Esophagus (tissue), 2 donors: ENCODE data around the gene TTC23L. TPM values are rescaled to one million over a fixed set of nuclear protein-coding genes. Genes with fewer than 3 reads are reported as not detected.

Experiments
- H3K27ac ChIP-seq, 2 donors: one replicate each; pipeline ENCODE4 v1.5.1; 2013; ENCODE audit warnings: low read depth in 2 of 2, mild to moderate bottlenecking in 2 of 2, inconsistent platforms in 1 of 2, low read length in 1 of 2, moderate library complexity in 1 of 2
- H3K27me3 ChIP-seq, 2 donors: one replicate each; pipeline ENCODE4 v1.6.1; 2013; ENCODE audit warnings: low read length in 2 of 2, control low read depth in 1 of 2, mild to moderate bottlenecking in 1 of 2; ENCODE audit not compliant: insufficient read depth in 2 of 2, control insufficient read depth in 1 of 2
- H3K36me3 ChIP-seq, 2 donors: one replicate each; pipeline ENCODE4 v1.6.1; 2013; ENCODE audit warnings: low read length in 1 of 2; ENCODE audit not compliant: control insufficient read depth in 2 of 2, insufficient read depth in 2 of 2
- H3K4me1 ChIP-seq, 2 donors: one replicate each; pipeline ENCODE4 v1.6.1; 2013; ENCODE audit warnings: low read length in 1 of 2; ENCODE audit not compliant: control insufficient read depth in 2 of 2, insufficient read depth in 2 of 2
- H3K4me3 ChIP-seq, 2 donors: one replicate each; pipeline ENCODE4 v1.5.1; 2013; ENCODE audit warnings: low read length in 2 of 2, mild to moderate bottlenecking in 2 of 2, low read depth in 1 of 2, moderate library complexity in 1 of 2
- H3K9me3 ChIP-seq, 2 donors: one replicate each; pipeline ENCODE4 v1.6.1; 2013; ENCODE audit warnings: mild to moderate bottlenecking in 2 of 2, low read depth in 1 of 2, low read length in 1 of 2, moderate library complexity in 1 of 2; ENCODE audit not compliant: control insufficient read depth in 2 of 2, insufficient read depth in 1 of 2
- WGBS, 2 donors: extraction: QIAGEN DNeasy Blood & Tissue Kit; methylation state at CpG; one replicate each; pipeline ENCODE4 v1.1.7; 2013; 5-methylcytosine and 5-hydroxymethylcytosine counted together
- polyA plus RNA-seq, 2 donors: library from polyadenylated mRNA; stranded (reverse); fragments of 200-250 nt; gene quantifications; one replicate each; pipeline ENCODE4 v1.2.3, GENCODE V29; 2013
- donor health status: healthy with polysubstance abuse.
- donor health status: Bipolar disorder and iron deficiency.

Gene TTC23L
- polyA plus RNA-seq, 2 donors, result 0.04 TPM; not detected in 1

- Histone ChIP-seq H3K4me1 (peaks cover 0 to 6% of the 10 kb centered on the region in 2 donors), H3K27me3 (no peaks in the 10 kb centered on the region), H3K27ac (no peak overlapping the region), H3K36me3 (peaks cover 3 to 10% of the 10 kb centered on the region in 2 donors), H3K4me3 (no peak overlapping the region), H3K9me3 (no peaks in the 10 kb centered on the region)
- 89 to 92% methylated on average over 2 of the region's 2 CpGs for WGBS, 2 donors
Measured at GRCh38 chr5:34932947-34933346, 94.0 kb downstream of the TTC23L start.

GRCh38 chr5:34941936-34942335 lies 103.0 kb downstream of the TTC23L start:
- H3K36me3 ChIP-seq, result peaks cover 10 to 15% of the 10 kb centered on the region in 2 donors
- no peaks in the 10 kb centered on the region for H3K4me1 ChIP-seq
- H3K4me3 ChIP-seq, result no peak overlapping the region
- no peaks in the 10 kb centered on the region for H3K27me3 ChIP-seq
- no peak overlapping the region for H3K27ac ChIP-seq
- H3K9me3 ChIP-seq, result no peaks in the 10 kb centered on the region
- WGBS, 2 donors, result 84 to 88% methylated on average over 3 of the region's 3 CpGs

- H3K27me3 ChIP-seq, result no peaks in the 10 kb centered on the region
- WGBS, 2 donors, result 94 to 100% methylated on average over 2 of the region's 2 CpGs
- H3K36me3 ChIP-seq, result peaks cover 5 to 8% of the 10 kb centered on the region in 2 donors
- no peaks in the 10 kb centered on the region for H3K9me3 ChIP-seq
- no peak overlapping the region for H3K4me3 ChIP-seq
- H3K4me1 ChIP-seq, result no peaks in the 10 kb centered on the region
- no peak overlapping the region for H3K27ac ChIP-seq
Measured at GRCh38 chr5:34944044-34944443, 105.1 kb downstream of the TTC23L start.

GRCh38 chr5:34944460-34945047 lies 105.6 kb downstream of the TTC23L start:
- no peak overlapping the region for H3K27ac ChIP-seq
- WGBS, 2 donors, result 89 to 91% methylated on average over 11 of the region's 11 CpGs
- H3K36me3 ChIP-seq, result peaks cover 5 to 8% of the 10 kb centered on the region in 2 donors
- no peak overlapping the region for H3K4me3 ChIP-seq
- H3K9me3 ChIP-seq, result no peaks in the 10 kb centered on the region
- no peaks in the 10 kb centered on the region for H3K4me1 ChIP-seq
- H3K27me3 ChIP-seq, result no peaks in the 10 kb centered on the region

Other genes with a start within 250 kb of the TTC23L start
- 1 to 10 TPM; 2.1 to 3.4 TPM for gene RAI14, start 182.8 kb upstream of the TTC23L start, polyA plus RNA-seq
- gene RAD1, start 76.3 kb downstream of the TTC23L start, polyA plus RNA-seq, result 10 to 100 TPM in 1 of 2 donors, 1 to 10 TPM in 1; 8.0 to 10.5 TPM
- 10 to 100 TPM; 14.9 to 25.6 TPM for gene BRIX1, start 76.5 kb downstream of the TTC23L start, polyA plus RNA-seq
- 10 to 100 TPM; 24.5 to 24.6 TPM for gene DNAJC21, start 90.4 kb downstream of the TTC23L start, polyA plus RNA-seq
- gene AGXT2, start 208.8 kb downstream of the TTC23L start, polyA plus RNA-seq, result not detected